GM04503 (cell line): Measurements from ENCODE around the gene ABHD12B.
A peak's percentile ranks its signal among the peaks of the same experiment; 100 is the strongest.
"Not testable (repeated sequence)": the region's sequence is repeated elsewhere in the genome, so short reads cannot be mapped to it uniquely, and the experiment has no call there.

Experiments
- DNase-seq: peaks from one replicate; pipeline ENCODE4 v3.0.0-alpha.2; 2012; ENCODE audit warnings: low read depth

Gene ABHD12B

DNA sequence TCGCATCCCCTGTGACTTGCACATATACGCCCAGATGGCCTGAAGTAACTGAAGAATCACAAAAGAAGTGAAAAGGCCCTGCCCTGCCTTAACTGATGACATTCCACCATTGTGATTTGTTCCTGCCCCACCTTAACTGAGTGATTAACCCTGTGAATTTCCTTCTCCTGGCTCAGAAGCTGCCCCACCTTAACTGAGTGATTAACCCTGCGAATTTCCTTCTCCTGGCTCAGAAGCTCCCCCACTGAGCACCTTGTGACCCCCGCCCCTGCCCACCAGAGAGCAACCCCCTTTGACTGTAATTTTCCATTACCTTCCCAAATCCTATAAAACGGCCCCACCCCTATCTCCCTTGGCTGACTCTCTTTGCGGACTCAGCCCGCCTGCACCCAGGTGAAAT is 24.6 kb downstream of the ABHD12B start:
- DNase-seq = not testable (repeated sequence)

DNA sequence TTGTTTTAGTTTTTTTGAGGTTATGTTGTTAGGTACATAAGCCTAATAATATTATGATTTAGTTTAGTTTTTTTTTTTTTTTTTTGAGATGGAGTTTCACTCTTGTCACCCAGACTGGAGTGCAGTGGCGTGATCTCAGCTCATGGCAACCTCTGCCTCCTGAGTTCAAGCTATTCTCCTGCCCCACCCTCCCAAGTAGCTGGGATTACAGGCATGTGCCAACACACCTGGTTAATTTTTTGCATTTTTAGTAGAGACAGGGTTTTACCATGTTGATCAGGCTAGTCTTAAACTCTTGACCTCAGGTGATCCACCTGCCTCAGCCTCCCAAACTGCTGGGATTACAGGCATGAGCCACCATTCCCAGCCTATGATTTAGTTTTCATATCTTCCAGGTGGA is 25.2 kb downstream of the ABHD12B start:
- not testable (repeated sequence) for DNase-seq

DNA sequence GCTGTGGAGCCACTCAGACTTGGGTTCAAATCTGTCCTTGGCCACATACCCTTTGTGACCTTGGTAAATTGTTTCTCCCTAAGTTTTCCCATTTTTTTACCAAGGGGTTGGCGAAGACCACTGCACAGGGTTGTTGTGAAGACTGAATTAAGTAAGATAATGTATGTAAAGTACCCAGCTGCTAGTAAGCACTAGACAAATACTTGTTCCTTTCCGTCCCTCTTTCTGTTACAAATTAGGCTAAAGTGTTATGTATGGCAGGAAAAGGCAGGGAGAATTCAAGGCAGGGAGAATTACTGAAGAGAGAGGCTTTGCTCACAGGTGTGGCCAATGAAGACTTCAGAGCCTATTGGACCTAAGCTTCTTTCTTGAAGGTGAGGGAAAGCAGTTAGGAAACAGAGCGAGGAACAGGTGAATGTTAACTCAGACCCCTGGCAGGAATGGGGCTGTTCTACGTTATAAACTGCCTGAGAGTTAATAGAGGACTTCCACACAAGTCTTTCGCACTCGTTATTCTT is 25.9 kb downstream of the ABHD12B start:
- no peak for DNase-seq

DNA sequence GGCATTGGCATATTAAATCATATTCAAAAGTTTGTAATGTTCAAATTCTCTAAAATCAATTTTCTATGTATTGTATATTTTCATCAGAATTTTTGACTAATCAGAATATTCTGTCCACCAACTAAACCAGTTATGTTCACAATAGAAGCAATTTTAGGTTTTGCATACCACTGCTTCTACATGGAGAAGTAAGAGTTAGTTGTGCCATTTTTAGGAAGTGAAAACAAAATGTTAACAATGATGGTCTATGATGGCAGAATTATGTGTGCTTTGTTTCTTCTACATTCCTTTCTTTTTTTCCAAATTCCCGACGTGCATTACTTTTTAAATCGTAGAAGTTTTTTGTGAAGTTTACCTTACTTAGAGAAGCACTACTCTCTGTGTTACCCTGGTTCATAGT is 29.5 kb downstream of the ABHD12B start:
- no peak for DNase-seq

DNA sequence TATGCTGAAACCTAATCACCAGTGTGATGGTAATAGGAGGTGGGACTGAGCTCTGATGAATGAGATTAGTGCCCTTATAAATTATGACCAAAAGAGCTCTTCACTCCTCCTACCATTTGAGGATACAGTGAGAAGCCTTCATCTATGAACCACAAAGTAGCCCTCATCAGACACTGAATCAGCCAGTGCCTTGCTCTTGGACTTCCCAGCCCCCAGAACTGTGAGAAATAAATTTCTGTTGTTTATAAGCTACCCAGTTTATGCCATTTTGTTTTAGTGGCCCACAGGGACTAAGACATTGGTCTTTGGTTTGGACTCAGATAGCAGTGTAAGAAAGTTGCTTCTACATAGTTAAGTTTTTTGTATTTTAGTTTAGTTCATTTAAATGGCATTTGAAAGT is 32.9 kb downstream of the ABHD12B start:
- no peak for DNase-seq

DNA sequence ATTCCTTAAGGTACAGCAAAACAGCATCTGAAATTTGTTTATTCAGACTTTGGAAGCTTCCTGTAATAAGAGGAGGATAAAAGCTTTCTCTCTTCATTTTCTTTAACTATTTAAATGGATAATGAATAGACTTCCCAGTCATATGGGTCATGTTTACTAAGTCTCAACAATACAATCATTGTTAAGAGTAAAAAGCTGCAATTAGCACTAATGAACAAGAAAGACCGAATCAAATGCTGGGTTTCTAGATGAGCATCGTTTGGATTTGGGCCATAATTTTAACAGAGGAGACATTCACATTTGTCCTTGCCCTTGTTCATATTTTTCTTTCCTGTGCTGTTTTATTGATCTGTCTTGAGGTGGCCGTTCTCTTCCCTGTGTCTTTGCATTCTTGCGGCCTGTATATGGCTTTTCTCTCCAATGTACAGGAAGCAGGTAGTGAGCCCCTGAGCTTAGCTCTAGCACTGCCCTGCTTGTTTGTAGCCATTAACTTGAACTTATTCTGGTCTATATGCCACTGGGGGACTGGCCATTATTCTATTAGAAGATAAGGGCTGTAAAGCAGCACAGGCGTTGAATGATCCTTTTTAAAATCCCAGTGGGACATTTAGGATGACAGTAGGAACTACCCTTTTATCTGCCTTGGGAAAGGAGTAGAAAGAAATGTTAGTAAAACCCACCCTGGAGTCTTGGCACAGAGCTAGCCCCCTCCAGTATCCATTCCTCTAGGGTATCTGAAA is 34.6 kb downstream of the ABHD12B start:
- DNase-seq = no peak

DNA sequence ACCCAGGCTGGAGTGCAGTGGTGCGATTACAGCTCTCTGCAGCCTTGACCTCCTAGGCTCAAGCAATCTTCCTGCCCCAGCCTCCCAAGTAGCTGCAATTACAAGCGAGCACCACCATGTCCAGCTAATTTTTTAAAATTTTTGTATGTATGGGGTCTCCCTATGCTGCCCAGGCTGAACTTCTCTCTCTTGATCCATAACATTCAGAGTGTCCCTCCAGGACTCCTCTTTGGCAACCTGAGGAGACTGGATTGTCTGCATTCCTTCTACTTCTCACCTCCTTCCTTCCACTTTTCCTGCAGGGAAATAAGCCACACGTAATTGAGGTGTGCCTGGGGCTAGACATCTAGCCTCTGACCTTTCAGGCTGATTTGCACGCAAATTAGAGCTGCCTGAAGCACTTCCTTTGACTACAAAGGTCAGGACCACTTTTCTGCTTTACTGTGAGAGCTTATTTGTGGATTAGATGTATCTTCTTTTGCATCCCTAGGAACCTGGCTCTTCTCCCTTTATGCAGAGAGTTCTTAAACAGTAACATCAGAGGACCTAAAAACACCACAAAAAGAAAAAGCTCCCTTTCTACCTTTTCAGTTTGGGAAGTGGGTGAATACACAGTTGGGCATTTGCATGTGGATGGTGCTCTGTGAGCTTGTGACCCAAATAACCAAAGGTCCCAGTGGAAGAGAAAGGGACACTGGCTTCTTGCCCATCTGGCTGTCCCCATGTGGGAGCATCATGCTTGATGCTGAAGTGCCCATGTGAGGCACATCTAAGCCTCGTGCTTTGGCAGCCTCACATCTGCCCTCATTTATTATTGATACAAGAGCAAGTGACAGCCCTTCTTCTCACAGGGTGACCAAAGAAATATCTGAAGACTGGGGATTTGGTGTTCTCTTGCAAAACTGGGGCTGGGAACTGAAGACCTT is 38.9 kb downstream of the ABHD12B start:
- DNase-seq = no peak

DNA sequence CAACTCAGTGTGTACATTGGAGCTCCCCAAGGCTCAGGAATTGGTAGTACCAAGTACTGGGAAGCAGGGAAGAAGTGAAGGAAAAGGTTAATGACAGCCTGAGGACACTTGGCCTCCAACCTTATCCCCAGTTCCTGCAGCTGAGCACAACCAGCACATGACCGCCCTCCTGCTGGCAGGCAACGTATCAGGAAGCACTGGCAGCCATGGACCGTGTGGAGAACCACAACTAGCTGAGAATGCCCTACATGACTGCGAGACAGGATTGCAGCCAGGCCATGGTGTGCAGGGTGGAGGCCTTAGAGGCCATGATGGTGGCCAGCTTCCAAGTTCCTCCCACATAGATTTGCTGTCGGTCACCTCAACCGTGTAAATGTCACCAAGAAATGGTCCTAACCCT is 45.6 kb downstream of the ABHD12B start:
- DNase-seq = no peak

DNA sequence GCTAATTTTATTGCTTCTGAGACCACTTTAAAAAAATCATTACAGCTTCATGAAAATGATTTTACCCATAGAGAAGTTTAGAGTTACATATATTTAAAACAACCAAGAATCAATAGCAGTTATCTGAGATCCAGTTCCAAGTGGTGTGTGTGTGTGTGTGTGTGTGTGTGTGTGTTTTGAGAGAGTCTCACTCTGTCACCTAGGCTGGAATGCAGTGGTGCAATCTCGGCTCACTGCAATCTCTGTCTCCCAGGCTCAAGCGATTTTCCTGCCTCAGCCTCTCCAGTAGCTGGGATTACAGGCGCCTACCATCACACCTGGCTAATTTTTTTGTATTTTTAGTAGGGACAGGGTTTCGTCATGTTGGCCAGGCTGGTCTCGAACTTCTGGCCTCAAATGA is 47.7 kb downstream of the ABHD12B start:
- DNase-seq = not testable (repeated sequence)

DNA sequence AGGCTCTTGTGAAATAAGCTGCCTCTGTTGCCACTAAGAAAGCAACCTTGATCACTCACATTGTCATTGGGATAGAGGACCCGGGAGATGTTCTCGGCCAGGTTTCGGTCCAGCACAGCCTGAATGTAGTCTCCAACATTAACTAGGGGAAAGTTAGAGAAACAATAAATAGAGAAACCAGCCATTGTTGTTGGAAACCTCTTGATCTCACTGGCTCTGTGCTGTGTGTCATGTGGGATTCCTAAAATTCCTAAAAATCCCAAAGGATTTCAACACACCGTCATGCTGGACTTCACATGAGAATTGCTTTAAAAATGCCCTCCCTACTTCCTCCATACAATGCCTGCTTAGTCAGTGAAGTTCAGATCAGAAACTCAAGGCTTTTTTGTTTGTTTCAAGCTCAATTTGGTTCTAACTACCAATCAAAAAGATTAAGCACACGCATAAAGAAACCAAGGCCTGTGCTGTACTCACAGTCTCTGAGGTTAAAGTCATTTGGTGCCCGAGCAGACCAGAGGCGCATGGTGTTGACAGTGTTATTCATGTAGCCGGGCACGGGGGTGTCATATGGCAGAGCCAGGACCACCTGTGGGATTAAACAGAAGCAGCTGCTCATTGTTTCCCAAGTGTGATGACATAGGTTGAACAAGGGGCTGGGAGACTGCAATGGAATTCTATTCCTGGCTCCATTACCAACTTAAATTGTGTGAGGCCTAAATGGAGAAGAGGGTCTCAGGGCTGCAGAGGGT is 48.8 kb downstream of the ABHD12B start:
- DNase-seq = peak; percentile 87

DNA sequence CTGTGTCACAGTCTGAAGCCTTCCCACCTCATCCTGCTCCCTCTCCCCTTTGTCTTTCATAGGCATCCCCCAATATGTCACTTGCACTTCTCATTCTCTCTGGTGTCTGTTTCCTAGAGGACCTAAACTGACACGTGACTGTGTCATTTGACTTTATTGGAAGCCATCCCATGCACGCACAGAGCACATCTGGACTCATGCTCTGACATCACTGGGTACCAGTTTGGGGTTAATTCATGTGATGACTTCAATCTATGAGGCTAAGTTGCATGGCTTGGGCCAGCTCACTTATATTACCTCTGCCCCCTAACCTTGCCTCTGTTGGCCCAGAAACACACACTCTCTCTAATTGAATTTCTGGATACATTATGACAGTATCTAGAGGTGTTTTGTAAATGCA is 51.0 kb downstream of the ABHD12B start:
- no peak for DNase-seq

DNA sequence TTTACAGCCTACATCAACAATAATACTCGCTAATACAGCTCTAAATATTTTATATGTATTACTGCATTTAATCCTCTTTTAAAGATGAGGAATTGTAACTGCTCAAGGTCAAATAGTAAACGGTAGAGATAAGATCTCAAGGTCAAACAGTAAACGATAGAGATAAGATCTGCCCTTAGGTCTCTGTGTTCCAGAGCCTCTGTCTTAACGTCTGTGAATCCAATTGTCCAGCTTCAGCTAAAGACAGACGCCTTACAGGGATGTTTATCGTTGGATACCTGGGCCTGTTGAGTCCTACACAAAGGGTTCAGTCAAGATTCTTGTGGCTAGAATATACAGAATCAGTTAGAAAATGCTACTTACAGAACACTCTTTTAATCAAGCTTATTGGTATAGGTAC is 52.4 kb downstream of the ABHD12B start:
- no peak for DNase-seq

DNA sequence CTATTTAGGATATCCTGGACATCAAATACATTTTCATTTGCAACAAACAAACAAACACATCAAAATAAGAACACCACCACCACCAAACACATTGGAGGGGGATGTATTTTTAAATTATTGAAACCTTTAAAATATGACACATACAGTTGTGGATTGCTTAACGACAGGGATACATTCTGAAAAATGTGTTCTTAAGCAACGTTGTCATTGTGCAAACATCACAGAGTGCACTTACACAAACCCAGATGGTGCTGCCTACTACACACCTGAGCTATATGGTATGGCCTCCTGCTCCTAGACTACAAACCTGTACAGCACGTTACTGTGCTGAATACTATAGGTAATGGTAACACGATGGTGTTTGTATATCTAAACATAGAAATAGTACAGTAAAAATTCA is 53.0 kb downstream of the ABHD12B start:
- DNase-seq = no peak

DNA sequence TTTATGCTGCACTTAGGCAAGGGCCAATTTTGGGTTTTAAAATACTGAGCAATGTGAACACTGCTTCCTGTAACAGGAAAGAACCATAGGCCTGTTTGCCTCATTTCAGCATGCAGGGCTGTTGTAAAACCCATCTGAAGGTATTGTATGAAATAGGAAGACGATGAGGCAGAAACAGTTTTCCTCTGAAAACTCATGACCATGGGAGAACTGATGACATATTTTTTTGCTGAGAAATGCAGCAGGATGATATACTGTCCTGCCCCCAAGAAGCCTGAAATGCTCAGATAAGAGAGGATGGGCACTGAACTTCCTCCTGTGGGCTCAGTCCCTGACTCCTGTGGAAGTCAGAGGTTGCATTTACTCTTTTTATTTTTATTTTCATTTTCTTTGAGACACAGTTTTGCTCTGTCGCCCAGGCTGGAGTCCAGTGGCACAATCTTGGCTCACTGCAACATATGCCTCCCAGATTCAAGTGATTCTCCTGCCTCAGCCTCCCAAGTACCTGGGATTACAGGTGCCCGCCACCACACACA is 55.1 kb downstream of the ABHD12B start:
- DNase-seq = no peak

DNA sequence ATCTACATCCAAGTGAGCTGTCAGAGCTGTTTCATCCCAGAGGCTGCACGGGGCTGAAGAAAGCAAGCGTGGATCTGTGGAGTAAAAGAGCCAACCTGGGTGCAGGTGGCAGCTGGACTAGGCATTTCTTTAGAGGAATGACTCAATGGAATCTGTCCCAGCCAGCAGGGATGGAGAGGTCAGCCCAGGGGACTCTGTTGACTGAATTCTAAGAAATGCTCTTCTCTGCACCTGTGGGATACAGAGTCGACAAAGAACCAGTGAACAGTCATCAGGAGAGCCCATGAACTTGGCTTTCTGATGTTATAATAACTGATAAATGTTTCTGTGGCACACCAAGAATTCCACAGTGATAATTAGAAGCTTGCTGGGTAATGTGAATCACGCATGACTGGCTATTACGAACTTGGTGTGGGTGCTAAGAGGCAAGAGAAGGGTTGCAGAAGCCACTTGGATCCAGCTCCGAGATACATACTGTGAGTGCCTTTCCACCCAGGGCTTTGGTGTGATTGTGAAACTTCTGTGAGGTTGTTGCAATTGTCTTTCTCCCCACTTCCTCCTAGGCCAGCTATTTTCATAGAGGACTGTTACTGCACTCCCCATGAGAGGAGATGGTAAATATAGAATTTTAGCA is 56.3 kb downstream of the ABHD12B start:
- peak; percentile 95 for DNase-seq

DNA sequence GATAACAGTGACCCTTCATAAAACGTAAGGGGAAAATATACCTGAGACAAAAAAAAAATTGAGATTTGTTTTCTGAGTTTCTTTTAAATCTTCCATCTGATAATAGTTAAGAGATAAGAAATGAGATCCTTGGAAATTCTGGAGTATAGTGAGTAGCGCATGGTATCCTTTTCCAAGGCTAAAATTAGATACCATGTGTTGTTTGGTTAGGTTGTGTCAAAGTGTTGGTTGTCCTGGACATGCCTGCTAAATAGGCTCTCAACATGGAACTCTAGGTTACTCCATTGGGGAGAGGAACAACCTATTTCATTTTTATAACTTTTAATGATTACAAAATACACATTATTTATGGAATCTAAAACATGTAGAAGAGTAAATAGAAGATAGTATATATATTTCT is 57.7 kb downstream of the ABHD12B start:
- no peak for DNase-seq

DNA sequence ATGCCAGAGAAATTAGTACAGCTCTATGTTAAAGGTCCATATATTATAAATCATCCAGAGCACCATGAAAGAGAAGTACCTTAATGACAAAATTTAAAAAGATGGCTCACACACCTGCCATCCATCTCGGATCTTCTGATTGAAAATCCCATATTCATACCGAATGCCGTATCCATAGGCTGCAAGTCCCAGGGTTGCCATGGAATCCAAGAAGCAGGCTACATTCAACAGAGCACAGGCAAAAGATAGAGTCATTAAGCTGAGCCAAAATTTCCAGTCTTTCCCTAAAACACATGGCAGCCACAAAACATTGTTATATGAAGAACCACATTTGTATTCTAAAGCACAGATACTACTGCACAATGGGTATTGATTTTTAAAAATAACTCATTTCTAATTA is 59.7 kb downstream of the ABHD12B start:
- DNase-seq = no peak

DNA sequence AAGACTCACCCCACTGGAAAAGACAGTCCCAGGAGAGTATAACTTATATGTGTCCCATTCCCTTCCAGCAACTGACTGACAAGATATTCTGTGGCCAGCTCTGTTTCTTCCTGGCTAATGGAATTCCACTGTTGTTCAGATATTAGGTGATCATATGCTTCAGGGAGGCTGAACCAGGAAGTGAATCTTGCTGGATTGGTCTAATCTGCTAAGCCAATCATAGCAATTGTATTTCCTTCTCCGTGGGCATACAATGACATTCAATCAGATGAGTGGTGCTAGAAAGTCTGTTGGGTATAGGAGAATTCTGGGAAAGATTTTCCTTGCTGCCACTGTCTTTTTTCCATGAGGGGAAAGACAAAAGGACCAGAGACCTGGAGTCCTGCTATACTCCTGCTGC is 60.3 kb downstream of the ABHD12B start:
- no peak for DNase-seq

DNA sequence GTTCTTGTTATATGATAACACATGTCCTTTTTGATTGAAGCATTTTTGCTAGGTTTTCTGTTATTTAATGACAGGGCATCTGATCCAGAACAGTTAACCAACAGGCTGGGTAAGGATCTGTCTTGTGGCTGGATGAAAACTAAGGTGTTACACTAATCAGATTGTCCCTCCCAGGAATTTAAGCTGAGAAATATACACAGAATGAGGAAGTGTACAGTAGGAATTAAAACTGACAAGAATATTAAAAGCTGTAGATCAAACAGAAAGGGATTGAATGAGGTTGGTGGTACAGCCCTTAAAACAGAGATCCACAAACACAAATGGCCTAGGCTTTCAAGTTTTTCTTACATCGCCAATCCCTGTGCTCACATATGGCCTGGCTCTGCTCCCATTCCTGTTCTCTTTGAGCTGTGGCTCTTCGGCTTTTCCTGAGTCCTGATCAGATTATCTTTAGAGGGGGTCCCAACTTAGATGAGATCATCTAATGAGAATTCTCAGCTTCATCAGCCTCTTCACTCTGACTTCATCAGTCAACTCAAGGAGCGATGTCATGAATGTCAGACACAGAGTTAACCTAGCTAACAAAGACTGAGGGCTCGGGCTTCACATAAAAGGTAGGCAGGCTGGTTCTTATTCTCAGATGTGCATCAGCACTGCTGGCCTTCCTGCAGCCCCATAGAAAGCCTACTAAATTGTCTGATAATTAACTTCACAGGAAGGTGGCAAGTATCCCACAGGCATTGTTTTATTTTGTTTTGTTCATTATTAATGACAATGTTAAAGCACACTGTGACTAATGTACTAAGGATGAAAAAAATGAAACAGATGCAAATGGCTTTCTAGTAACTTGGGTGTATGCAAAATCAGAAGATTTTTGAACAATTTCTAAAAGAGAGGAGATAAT is 61.0 kb downstream of the ABHD12B start:
- DNase-seq = no peak
